C4-2B (cell line): ENCODE results near the gene NR2F1-AS1.

Source experiments
- CTCF ChIP-seq: fragments of 450-650 bp; conservative IDR thresholded peaks from 2 replicates; pipeline ENCODE4 v1.5.1; 2017; ENCODE audit warnings: mild to moderate bottlenecking
- ZFX ChIP-seq: fragments of 450-650 bp; IDR thresholded peaks from 2 replicates; pipeline ENCODE4 v1.6.1; 2017

GRCh38 chr5:93436083-93436482 is 144.9 kb downstream of the NR2F1-AS1 start:
- TF ChIP-seq CTCF (no peak), ZFX (no peak)
